CD4-positive, alpha-beta T cell (primary cell): Measurements from ENCODE around the gene KRT8. TPM values are rescaled to one million over a fixed set of nuclear protein-coding genes. Genes with fewer than 3 reads are reported as not detected.

Experiments
- ATAC-seq: fragments of 200-7000 bp; cut with Tn5 transposase; one replicate; pipeline ENCODE4 v1.10.0; 2022; ENCODE audit warnings: mild to moderate bottlenecking; ENCODE audit not compliant: poor library complexity
- CTCF ChIA-PET: fragments of 350-600 bp; sonication (Branson Sonifier 250); formaldehyde crosslinking; loops from one replicate; lab custom pipeline; 2021; ENCODE audit warnings: antibody characterized with exemption, inconsistent platforms; lab: Charles Lee
- POLR2A ChIA-PET: fragments of 350-600 bp; sonication (Branson Sonifier 250); formaldehyde crosslinking; loops from one replicate; lab custom pipeline; 2021; ENCODE audit warnings: antibody characterized with exemption, inconsistent platforms; lab: Charles Lee
- DNase-seq, 14 experiments: peaks; one replicate each; pipeline ENCODE4 v3.0.0-alpha.2; 2013 to 2020; ENCODE audit warnings: mixed read lengths in 2 of 14
- H3K27ac ChIP-seq, 2 donors: one replicate each; pipeline versions ENCODE4 v1.5.1 to v1.7.0; 2013; ENCODE audit warnings: low read length in 2 of 2, low read depth in 1 of 2, mild to moderate bottlenecking in 1 of 2
- H3K27me3 ChIP-seq, 2 experiments: 1 replicate in 1 of 2; 2 replicates in 1 of 2; pipeline versions ENCODE4 v1.6.1 to v1.7.0; 2013; ENCODE audit warnings: low read length in 2 of 2, control low read depth in 1 of 2, mild to moderate bottlenecking in 1 of 2, moderate library complexity in 1 of 2; ENCODE audit not compliant: insufficient read depth in 2 of 2, control insufficient read depth in 1 of 2
- H3K36me3 ChIP-seq: one replicate; pipeline ENCODE4 v1.6.1; 2013; ENCODE audit warnings: low read length, control low read depth; ENCODE audit not compliant: insufficient read depth
- H3K4me1 ChIP-seq: one replicate; pipeline ENCODE4 v1.6.1; 2013; ENCODE audit warnings: low read length, control low read depth; ENCODE audit not compliant: insufficient read depth
- H3K4me3 ChIP-seq: one replicate; pipeline ENCODE4 v1.5.1; 2013; ENCODE audit warnings: mild to moderate bottlenecking, low read length, moderate library complexity
- H3K9me3 ChIP-seq, 2 experiments: 1 replicate in 1 of 2; 2 replicates in 1 of 2; pipeline versions ENCODE4 v1.6.1 to v1.7.0; 2013; ENCODE audit warnings: low read length in 2 of 2, mild to moderate bottlenecking in 2 of 2, control low read depth in 1 of 2, moderate library complexity in 1 of 2; ENCODE audit not compliant: control insufficient read depth in 1 of 2, insufficient read depth in 1 of 2
- H3K27ac Mint-ChIP-seq: one replicate; pipeline ENCODE4 v1.8.0; 2020; ENCODE audit warnings: mixed read lengths
- H3K27me3 Mint-ChIP-seq: one replicate; pipeline ENCODE4 v1.8.0; 2021; ENCODE audit warnings: mixed read lengths
- H3K36me3 Mint-ChIP-seq: one replicate; pipeline ENCODE4 v1.8.0; 2021; ENCODE audit warnings: low read depth, mixed read lengths
- H3K4me1 Mint-ChIP-seq: one replicate; pipeline ENCODE4 v1.8.0; 2021; ENCODE audit warnings: low read depth, mixed read lengths
- H3K4me3 Mint-ChIP-seq: one replicate; pipeline ENCODE4 v1.8.0; 2020; ENCODE audit warnings: mild to moderate bottlenecking, mixed read lengths
- H3K9me3 Mint-ChIP-seq: one replicate; pipeline ENCODE4 v1.8.0; 2020; ENCODE audit warnings: mixed read lengths
- intact Hi-C, 2 experiments: fragments of 100-400 bp; cut with DNase I in 1 of 2; cut with micrococcal nuclease in 1 of 2; formaldehyde crosslinking; loops; one replicate each; pipeline versions ENCODE4 v1.15.1 to v1.9.0; 2023 to 2025; cut with DNase I, micrococcal nuclease
- total RNA-seq, 174 experiments: library from RNA in 2 of 174; stranded (reverse) in 2 of 174; gene quantifications; one replicate each; pipeline ENCODE4 v1.2.3 and lab custom pipeline; 2021 to 2026
- TF ChIP-seq, protein P1 (sequence below): fragments of 200-600 bp; IDR thresholded peaks from one replicate; pipeline ENCODE4 v1.8.0; 2022; ENCODE audit warnings: antibody characterized with exemption, mild to moderate bottlenecking

KRT8 gene
- total RNA-seq, 2 experiments from 2014 or later, result 0.63 to 0.89 TPM

DNA sequence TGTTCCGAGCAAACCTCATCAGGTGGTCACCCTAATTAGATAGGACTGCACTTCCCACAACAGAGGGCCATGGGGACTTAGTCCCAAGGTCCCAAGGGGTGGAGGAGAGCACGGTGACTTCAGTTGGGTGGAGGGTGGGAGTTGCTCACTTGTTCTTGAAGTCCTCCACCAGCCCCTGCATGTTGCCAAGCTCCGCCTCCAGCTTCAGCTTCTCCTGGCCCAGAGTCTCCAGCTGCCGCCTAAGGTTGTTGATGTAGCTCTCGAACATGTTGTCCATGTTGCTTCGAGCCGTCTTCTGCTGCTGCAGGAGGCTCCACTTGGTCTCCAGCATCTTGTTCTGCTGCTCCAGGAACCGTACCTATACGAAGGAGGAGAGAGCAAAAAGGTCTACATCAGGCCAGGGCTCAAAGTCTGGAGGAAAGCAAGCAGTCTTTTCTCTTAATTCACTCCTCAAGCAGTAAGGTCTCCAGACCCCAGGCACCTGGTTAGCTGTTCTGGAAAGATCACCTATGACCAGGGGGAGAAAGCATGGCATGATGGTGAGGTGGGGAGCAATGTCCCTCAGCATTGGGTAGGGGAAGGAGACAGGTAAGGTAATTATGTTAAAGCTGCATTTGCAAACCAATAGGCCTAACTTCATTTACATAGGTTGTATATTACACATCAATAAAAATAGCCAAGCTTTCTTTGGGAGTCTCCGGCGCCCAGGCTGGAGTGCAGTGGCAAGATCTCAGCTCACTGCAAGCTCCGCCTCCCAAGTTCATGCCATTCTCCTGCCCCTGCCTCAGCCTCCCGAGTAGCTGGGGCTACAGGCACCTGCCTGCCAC lies 2.9 kb downstream of the KRT8 start:
- no peaks in the 10 kb centered on the region for H3K9me3 Mint-ChIP-seq
- H3K27me3 ChIP-seq, result peaks cover 2 to 4% of the 10 kb centered on the region in 2 experiments
- intact Hi-C loops, result no loop called here
- no peak overlapping the region for H3K27ac ChIP-seq
- no peak overlapping the region for H3K27ac Mint-ChIP-seq
- no peak overlapping the region for H3K4me3 ChIP-seq
- ChIA-PET CTCF (no interaction called here), POLR2A (no interaction called here)
- peaks cover 0 to 3% of the 10 kb centered on the region in 2 experiments for H3K9me3 ChIP-seq
- DNase-seq (no peak), ATAC-seq (no peak)
- no peaks in the 10 kb centered on the region for H3K36me3 ChIP-seq
- H3K4me3 Mint-ChIP-seq, result no peak overlapping the region
- TF ChIP-seq, protein P1, sequence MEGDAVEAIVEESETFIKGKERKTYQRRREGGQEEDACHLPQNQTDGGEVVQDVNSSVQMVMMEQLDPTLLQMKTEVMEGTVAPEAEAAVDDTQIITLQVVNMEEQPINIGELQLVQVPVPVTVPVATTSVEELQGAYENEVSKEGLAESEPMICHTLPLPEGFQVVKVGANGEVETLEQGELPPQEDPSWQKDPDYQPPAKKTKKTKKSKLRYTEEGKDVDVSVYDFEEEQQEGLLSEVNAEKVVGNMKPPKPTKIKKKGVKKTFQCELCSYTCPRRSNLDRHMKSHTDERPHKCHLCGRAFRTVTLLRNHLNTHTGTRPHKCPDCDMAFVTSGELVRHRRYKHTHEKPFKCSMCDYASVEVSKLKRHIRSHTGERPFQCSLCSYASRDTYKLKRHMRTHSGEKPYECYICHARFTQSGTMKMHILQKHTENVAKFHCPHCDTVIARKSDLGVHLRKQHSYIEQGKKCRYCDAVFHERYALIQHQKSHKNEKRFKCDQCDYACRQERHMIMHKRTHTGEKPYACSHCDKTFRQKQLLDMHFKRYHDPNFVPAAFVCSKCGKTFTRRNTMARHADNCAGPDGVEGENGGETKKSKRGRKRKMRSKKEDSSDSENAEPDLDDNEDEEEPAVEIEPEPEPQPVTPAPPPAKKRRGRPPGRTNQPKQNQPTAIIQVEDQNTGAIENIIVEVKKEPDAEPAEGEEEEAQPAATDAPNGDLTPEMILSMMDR, result no peak
- peaks cover 5% of the 10 kb centered on the region for H3K4me1 Mint-ChIP-seq
- H3K27me3 Mint-ChIP-seq, result no peaks in the 10 kb centered on the region
- H3K36me3 Mint-ChIP-seq, result no peaks in the 10 kb centered on the region
- peaks cover 12% of the 10 kb centered on the region for H3K4me1 ChIP-seq

- POLR2A ChIA-PET, result no interaction called here
- H3K27me3 ChIP-seq, result peaks cover 2 to 4% of the 10 kb centered on the region in 2 experiments
Observed at GRCh38 chr12:52900896-52901714, 3.8 kb downstream of the KRT8 start.

GRCh38 chr12:52900166-52900895 lies 4.5 kb downstream of the KRT8 start:
- H3K27me3 ChIP-seq, result peaks cover 2 to 4% of the 10 kb centered on the region in 2 experiments
- no peaks in the 10 kb centered on the region for H3K36me3 ChIP-seq
- TF ChIP-seq, protein P1, result no peak
- no peak for DNase-seq
- H3K27ac ChIP-seq, result no peak overlapping the region
- intact Hi-C loops, result no loop called here
- H3K4me1 Mint-ChIP-seq, result peaks cover 5% of the 10 kb centered on the region
- no peaks in the 10 kb centered on the region for H3K36me3 Mint-ChIP-seq
- H3K4me1 ChIP-seq, result peaks cover 12% of the 10 kb centered on the region
- no peak overlapping the region for H3K4me3 ChIP-seq
- H3K27ac Mint-ChIP-seq, result no peak overlapping the region
- ChIA-PET CTCF (no interaction called here), POLR2A (no interaction called here)
- no peak for ATAC-seq
- no peaks in the 10 kb centered on the region for H3K9me3 Mint-ChIP-seq
- peaks cover under 1% of the 10 kb centered on the region for H3K27me3 Mint-ChIP-seq
- H3K4me3 Mint-ChIP-seq, result no peak overlapping the region
- peaks cover 0 to 3% of the 10 kb centered on the region in 2 experiments for H3K9me3 ChIP-seq

More at GRCh38 chr12:52900896-52901714, 3.8 kb downstream of the KRT8 start:
- Histone ChIP-seq H3K27ac (no peak overlapping the region), H3K36me3 (no peaks in the 10 kb centered on the region), H3K9me3 (peaks cover 0 to 3% of the 10 kb centered on the region in 2 experiments), H3K4me3 (no peak overlapping the region), H3K4me1 (peaks cover 12% of the 10 kb centered on the region)
- Mint-ChIP-seq H3K4me1 (peaks cover 5% of the 10 kb centered on the region), H3K9me3 (no peaks in the 10 kb centered on the region), H3K27ac (no peak overlapping the region), H3K4me3 (no peak overlapping the region), H3K36me3 (no peaks in the 10 kb centered on the region), H3K27me3 (no peaks in the 10 kb centered on the region)
- intact Hi-C loops, result no loop called here
- TF ChIP-seq, protein P1, result no peak
- CTCF ChIA-PET, result no interaction called here
- ATAC-seq, result no peak
- no peak for DNase-seq
